T1000 (cell line): ENCODE measurements around the gene IL17REL.

Experiments
- DNase-seq: peaks from one replicate; lab custom pipeline; 2025; ENCODE audit warnings: mixed read lengths; lab: John Stamatoyannopoulos, UW

Gene IL17REL

DNA sequence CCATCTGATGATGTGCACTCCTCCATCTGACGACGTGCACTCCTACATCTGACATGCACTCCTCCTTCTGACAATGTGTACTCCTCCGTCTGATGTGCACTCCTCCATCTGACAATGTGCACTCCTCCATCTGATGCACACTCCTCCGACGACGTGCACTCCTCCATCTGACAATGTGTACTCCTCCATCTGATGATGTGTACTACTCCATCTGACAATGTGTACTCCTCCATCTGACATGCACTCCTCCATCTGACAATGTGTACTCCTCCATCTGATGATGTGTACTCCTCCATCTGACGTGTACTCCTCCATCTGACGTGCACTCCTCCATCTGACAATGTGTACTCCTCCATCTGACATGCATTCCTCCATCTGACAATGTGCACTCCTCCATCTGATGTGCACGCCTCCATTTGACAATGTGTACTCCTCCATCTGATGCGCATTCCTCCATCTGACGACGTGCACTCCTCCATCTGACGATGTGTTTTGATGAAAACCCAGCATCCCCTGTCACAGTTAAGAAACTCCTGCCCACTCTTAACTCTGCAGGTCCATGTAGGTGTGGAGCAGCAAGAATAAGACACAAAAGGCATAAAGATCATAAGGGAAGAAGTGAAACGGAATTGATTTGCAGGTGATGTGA lies 9.7 kb upstream of the IL17REL start:
- DNase-seq, result no peak

DNA sequence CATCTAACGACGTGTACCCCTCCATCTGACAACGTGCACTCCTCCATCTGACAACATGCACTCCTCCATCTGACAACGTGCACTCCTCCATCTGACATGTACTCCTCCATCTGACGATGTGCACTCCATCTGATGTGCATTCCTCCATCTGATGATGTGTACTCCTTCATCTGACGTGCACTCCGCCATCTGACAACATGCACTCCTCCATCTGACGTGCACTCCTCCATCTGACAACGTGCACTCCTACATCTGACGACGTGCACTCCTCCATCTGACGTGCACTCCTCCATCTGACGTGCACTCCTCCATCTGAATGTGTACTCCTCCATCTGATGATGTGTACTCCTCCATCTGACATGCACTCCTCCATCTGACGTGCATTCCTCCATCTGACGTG lies 8.0 kb upstream of the IL17REL start:
- DNase-seq, result no peak

DNA sequence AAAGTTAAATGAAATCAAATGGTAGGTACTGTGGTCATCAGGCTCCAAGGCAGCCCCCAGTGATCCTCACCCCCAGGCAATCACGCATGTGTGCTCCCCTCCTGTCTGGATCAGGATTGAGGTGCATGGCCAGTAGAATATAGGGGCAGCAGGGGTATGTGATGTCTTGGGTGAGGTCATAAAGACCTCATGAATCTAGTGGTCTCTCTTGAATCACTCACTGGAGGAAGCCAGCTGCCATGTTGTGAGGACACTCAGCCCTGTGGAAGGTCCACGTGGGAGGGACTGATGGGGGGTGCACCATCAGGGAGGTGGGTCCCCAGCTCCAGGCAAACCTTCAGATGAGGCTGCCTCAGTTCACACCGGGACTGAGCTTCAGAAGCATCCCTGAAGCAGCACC lies 6.8 kb upstream of the IL17REL start:
- no peak for DNase-seq

GRCh38 chr22:50018608-50019285 lies 6.2 kb upstream of the IL17REL start:
- DNase-seq, result no peak

GRCh38 chr22:50017701-50018224 lies 5.2 kb upstream of the IL17REL start:
- DNase-seq, result no peak

GRCh38 chr22:50016988-50017700 lies 4.6 kb upstream of the IL17REL start:
- no peak for DNase-seq

DNA sequence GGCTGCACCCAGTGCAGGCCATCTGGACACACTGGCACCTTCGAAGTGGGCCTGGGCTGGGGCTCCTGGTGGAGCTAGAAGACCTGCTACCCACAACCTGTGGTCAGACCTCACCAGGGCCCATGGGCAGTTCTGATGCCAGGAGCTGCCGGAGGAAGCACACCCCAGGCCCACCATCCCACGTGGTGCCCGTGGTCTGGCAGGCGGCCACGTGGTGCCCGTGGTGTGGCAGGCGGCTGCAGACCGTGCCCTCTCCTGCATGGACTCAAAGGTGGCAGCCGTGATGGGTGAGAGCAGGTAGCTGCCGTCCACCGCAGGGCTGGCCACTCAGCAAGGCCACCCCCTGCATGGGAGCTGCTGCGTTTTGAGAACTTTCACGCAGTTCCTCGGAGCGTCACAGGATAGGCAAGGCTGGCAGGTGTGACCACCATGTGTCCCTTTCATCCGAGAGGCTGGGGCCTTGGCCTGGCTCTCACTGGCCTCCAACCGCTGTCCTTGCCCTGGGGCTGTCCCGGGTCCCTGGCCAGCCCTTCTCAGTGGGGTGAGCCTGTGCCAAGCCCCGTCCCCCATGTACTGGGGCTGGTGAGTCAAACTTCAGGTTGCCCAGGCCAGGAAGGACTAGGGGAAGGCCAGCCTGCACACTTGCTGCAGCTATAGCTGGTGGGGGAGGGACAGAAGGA lies 3.9 kb upstream of the IL17REL start:
- DNase-seq, result no peak

DNA sequence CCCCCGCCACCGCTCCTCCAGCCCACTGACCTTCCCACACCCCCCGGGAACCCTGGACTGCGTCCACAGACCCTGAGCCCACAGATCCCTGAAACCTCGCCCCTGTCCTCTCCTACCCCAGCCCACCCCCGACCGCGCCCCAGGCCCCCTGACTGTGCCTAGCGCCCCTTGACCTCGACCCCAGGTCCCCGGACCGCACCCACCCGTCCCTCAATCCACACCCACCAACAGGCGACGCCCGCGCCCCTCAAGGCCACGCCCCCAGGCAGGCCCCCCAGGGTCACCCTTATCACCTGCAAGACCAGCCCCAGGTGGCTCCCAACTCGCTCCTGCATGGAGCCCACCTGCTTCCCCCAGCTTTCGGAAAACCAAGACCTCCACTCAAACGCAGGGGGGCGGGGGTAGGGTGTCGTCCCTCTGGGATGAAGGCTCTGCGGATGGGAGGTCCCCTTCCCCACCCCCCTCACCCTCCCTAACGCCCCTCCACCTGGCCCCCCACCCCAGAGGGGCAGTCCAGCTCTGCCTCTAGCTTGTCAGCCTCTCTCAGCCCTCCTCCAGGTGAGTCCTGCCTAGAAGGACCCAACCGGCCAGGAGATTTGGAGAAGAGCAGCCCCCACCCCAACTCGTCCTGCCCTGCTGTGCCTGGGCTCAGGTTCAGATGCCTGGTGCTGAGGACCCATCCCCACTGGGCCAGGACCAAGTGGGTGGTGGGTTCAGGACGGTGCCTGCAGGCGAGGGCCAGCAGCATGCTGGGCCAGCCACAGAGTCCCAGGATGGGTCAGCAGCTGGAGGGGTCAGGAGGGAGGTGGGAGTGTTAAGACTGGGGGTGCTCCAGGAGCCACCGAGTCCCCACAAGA lies 3.1 kb upstream of the IL17REL start:
- DNase-seq, result no peak

DNA sequence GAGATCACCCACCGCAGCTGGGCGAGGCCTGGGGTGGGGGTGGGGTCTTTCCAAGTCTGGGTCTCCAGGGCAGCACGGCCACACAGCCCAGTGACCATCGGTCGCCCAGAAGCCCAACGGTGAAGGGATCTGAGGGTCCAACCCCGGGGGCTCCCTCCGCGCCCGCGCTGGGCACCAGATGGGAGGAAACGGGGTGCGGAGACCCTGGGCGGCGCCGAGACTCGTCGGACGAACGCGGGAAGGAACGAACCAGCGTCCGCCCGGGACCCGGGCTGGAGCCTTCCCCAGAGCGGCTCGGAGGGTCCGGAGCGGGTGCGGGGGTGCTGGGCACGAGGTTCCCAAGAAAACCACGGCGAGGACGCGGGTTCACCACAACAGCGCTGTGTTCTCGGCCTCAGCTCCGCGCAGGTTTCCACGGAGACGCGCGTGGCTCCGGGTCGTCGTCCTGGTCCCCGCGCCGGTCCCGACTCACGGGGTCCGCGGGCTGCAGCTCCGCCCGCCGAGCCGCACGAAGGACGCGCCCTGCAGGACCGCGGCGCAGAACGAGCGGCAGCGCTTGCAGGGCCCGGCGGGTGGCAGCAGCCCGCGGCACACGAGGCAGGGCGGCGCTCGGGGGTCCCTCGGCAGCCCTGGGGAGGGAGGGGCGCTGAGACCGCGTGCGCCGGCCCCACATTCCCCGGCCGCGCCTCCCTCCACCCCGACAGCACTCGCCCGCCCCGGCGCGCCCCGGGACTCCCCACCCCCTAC lies 2.3 kb upstream of the IL17REL start:
- DNase-seq, result no peak

- DNase-seq, result no peak
Measured at GRCh38 chr22:50014053-50014501, 1.5 kb upstream of the IL17REL start.

DNA sequence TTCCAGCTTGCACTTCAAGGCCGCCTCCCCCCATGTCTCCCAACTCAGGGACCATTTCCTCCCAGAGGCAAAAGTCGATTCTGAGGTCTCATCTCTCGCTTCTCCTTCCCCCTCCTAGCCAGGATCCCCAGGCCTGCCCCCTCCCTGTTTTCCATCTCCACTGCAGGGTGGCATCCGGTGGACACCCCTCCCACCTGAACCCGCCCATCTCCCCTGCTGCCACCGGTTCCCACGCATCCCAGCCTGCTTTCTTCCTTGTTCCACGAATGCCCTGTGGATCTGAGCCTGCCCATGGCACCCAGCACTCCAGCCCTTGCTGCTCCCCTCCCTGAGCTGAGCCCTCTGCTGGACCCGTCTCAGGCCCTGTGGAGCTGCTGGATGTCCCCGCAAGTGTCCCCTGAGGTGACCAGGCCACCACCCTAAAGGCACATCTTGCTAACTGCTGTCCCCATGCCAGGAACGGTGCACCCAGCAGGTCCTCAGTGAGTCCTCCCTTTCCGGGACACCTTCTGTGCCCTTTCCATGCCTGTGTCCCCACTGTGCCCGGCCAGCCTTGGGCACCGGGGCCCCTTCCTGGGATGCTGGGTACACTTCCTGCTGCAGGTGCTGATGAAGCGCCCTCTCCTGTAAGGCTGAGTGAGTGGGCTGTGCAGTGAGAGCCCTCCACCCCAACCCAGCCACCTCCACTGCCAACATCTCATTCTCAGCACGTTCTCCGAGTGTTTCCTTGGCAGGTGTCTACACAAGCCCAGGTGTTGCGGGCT lies 936 bp downstream of the IL17REL start:
- no peak for DNase-seq

DNA sequence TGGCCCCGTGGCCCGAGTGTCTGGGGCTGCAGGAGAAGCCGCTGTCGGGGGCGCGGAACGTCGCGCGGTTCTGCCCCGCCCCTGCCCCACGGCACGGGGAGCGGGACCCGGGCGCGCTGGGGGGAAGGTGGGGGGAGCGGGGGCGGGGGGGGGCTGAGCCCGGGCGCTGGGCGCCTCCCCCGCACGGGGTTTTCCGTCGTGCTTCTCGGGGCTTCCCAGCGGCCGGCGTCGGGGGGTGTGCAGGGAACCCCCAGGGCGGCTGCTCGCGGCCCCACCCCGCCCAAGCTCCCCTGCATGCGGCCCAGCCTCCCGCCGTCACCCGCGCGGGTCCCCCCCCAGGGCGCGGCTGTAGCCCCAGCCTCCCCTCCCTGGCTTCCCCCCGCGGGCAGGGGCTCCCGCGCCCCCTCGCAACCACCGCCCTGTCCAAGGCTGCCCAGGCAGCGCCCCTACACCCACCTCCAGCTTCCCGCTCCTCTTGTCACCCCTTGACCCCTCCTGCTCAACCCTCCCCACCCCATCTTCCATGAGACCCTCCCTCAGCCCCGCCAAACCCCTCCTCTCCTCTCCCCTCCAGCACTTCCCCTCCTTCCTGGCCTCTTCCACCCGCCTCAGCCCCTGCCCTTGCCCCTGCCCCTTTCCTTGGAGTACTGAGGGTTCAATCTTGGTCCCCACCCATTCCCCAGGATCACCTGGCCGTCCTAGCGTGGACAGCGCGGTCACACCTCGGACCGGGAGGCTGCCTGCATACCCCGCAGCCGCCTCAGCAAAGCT lies 1.7 kb downstream of the IL17REL start:
- DNase-seq, result no peak

GRCh38 chr22:50009765-50010675 lies 2.5 kb downstream of the IL17REL start:
- no peak for DNase-seq

DNA sequence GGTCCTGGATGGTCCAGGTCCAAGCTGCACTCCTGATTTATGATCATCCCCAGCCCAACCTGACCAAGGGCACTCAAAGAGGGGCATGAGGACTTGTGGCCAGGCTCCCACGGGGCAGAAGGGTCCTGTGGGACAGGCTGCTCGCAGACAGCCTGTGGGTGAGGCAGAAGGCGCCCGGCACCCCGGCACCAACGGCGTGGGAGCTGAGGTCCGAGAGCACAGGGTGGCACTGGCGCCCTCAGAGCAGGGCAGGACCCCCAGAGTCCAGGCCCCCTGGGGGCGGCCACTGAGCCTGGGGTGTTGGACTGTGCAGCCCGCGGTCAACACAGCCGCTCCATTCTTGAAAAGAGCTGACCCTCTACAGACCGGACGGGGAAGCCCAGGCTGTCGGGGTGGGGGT lies 3.3 kb downstream of the IL17REL start:
- DNase-seq, result no peak

DNA sequence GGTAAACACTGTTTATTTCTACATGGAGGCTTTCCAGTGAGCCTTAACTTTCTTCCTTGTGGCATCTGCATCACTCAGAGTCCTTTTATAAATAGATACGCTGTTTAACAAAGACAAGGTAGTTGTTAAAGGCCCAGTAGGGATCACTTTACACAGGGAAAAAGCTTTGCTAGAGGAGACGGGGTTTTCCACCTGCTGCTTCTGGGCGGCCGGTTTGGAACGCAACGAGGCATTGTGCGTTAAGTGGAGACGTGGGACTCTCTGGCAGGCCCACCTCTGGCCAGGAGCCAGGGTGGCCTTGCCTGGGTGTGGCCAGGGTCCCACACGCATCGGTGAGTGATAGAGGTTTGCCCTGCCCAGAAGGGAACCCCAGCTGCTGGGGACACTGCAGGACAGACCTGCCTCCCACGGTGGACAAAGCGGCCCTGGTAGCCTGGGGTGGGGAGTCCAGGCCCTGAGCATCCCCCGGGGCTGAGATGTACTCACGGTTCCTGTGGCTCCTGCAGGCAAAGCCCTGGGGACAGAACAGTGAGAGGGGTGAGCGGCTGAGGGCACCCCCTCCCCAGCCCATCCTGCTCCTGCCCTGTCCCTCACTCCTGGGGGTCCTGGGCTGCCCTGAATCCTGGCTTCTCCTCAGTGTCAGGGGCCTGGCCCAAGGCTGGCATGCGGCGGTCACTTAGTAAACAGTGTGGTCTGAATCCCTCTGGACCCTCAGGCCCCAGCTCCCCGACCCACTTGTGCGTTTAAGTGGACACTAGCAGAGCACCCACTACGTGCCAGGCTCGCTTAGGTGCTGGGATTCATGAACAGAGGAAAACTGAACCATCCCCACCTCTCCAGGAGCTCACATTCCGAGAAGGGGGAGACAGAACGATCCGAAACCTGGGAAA lies 4.2 kb downstream of the IL17REL start:
- DNase-seq, result no peak

GRCh38 chr22:50007057-50007511 lies 5.5 kb downstream of the IL17REL start:
- no peak for DNase-seq

DNA sequence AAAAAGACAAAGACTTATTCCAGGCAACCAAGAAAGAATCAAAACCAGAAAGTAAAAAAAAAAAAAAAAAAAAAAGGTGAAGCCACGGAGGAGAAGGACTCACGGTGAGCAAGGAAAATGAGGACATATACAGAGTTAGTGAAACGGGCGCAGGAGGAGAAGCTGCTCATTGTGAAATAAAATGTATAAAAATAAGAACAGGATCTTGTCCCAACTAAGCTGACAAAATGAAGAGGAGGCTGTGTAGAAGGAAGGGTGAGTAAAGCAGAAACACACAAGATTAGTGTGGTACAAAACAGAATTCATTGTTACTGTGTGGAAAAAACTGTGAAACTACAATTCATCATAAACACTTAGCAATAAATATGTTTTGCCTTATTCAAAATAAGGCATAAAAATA lies 7.6 kb downstream of the IL17REL start:
- DNase-seq, result no peak
